NCI-H1105 treated with DMSO at 0.1 percent for 48 hours (cell line): ENCODE data around the gene GAS7.

Experiments
- DNase-seq: peaks from one replicate; lab custom pipeline; 2025; lab: John Stamatoyannopoulos, UW

The GAS7 gene

GRCh38 chr17:10198509-10199249, at the start of gene GAS7:
TSS of gene GAS7 (minus strand) at chr17:10198606.
- no peak for DNase-seq

DNA sequence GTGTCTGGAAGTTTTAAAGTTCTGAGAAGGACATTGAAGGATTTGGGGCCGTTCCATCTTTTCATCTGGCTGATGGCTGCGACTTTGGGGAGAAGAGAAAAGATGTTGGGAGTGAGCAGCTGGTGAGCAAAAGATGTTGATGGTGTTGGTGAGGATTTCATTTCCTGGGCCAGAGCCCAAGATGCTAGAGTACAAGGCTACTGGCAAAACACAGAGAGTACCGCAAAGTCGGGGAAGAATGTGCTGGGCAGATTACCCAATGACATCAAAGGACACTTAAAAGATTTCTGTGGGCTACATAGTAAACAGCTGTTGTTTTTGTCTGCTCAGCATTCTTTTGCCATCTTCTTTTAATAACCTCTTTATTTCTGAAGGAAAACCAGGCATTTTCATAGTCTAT, 49.4 kb upstream of the GAS7 start:
- DNase-seq: no peak

DNA sequence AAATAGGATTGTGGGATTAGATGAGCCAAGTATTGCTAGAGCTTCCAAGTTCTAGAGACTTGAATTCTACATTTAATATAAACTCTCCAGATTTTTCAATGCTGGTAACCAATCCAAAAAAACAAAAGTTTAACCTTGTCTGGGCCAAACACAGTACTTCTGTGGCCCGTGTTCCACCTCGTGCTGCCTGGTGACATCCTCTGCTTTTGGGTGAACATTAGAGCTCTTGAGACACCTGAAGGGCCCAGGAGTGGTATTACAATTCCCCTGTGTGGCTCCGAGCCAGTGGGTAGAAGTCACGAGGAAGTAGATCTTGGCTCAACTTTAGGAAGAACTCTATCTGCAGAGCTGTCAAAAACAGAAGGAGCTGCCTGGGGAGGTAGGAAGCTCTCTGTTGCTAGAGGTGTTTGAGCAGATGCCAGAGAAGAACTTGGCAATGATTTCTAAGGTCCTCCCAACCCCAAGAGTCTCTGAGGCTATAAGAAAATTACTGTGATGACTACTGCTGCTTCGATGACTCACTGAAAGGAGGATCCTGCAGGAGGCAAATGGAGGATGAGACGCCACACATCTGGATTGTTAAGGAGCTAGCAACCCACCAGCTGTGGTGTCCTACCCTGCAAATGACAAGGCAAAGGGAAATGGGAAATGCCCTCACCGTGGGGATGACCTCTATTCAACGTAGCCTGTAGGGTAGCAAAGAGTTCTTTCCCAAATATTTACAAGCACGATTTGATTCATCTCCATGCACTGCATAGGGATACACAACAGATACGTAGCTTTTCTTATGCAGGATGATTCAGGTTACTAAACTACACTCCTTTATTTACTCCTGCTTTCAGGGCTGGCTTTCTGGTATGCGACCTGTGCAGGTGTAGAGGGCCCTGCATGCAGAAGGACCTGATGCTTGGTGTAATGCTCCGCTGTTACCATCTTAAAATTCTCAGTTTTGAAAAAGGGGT, 45.8 kb upstream of the GAS7 start:
- DNase-seq: no peak

DNA sequence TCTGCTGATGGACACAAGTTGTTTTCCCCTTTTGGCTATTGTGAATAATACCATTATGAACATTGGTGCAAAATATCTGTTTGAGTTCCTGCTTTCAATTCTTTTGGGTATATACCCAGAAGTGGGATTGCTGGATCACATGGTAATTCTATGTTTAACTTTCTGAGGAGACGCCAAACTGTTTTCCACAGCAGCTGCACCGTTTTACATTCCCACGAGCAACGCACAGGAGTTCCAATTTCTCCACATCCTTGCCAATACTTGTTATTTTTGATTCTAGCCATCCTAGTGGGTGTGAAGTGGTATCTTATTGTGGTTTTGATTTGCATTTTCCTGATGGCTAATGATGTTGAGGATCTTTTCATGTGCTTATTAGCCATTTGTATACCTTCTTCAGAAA, 43.4 kb upstream of the GAS7 start:
- no peak for DNase-seq

DNA sequence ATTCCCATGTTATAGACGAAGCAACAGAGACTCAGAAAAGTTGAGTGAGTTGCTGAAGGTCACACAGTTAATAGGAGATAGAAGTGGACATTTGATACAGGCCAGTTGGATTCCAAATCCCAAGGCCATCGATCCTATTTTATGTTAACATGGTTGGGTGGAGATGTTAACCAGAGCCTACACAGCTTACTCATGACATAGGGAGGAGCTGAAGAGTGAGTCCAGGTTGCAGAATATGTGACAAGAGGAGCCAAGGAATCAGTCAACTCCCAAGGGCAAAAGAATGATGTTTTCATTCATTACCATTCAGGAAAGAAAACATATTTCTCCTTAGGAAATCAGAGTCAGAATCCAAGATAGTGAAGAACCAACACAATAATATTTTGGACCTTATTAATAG, 40.3 kb upstream of the GAS7 start:
- DNase-seq: no peak

GRCh38 chr17:10234033-10234432, 35.6 kb upstream of the GAS7 start:
- no peak for DNase-seq

DNA sequence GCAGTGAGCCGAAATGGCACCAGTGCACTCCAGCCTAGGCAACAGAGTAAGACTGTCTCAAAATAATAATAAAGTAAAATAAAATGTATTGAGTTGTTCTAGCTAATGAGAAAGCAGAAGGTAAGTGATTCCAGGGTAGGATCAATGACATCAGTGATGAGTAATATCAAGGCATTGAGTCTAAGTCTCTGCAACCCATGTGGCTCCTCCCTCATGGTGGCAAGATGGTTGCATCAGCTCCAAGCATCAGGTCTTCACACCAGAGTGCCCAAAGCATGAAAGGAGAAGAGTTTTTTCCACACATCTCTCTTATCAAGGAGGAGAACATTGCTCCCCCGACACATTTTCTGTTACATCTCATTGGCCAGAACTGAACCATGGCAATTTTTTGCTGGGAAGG, 34.8 kb upstream of the GAS7 start:
- no peak for DNase-seq

GRCh38 chr17:10229181-10229580, 30.8 kb upstream of the GAS7 start:
- DNase-seq: no peak

GRCh38 chr17:10226930-10227695, 28.7 kb upstream of the GAS7 start:
- peak; percentile 4 for DNase-seq

- no peak for DNase-seq
These were observed 26.3 kb upstream of the GAS7 start for GRCh38 chr17:10224582-10225195.

DNA sequence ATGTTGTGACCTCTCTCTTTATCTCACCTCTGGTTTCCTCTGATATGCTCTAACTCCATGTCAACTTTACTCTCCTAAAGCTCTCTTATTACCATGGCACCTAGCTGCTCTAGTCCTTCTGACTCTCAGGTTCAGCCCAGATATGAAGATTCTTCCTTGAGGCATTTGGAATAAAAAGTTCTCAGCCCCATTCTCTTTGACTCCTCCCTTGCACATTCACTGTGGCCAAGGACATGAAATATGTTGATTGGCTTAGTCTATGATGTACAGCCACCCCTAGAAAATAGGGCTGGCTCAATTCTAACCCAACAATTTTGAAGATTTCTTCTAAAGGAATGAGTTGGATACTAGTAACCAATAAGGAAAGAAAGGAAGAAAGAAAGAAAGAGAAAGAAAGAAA, 20.8 kb upstream of the GAS7 start:
- DNase-seq: no peak

GRCh38 chr17:10217916-10218315, 19.5 kb upstream of the GAS7 start:
- DNase-seq: no peak

- DNase-seq: no peak
These were observed 18.0 kb upstream of the GAS7 start for GRCh38 chr17:10216213-10216938.

- no peak for DNase-seq
These were observed 16.9 kb upstream of the GAS7 start for GRCh38 chr17:10215286-10215685.

GRCh38 chr17:10211666-10212065, 13.3 kb upstream of the GAS7 start:
- DNase-seq: no peak

- no peak for DNase-seq
These were observed 11.8 kb upstream of the GAS7 start for GRCh38 chr17:10210151-10210574.

DNA sequence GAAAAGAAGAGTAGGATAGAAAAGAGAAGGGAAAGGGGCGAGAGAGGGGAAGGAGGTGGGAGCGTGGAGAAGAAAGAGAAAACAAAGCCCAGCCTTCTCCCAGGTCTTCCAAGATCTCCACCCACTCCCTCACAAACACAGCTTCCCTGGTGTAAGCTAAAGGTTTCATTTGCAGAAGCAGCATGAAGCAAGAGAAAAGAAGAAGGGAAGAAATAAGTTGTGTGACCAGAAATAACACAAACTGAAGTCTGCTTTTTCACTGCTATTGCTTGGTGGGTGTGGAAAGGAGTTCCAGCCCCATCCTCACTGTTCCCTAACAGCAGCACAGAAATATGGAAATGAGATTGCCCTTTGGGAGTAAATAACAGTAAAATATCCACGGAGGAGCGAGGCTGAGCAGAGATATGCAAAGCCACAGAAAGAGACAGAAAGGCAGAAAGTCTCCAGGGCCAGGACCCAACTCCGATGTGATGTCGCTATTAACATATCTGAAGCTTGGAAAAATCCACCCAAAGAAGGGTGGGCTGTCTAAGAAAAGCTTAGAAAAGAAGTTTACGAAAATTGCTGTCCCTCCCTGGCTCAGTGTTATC, 10.3 kb upstream of the GAS7 start:
- no peak for DNase-seq

DNA sequence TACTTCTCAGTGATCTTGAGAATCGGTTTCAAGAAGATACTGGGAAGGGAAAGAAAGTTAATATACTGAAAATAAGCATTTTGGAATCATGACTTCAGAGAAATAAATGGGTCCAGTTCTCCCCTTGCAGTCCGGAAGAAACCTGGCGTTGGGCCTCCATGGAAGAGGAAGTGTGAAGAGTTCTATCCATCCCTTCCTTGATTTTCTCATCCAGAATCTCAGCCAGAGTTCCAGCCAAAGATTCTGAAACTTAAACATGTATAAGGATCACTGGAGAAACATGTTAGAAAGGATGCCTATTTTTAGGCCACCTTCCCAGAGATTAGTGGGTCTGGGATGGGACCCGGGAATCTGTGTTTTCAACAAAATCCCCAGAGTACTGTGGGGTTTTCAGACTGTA, 8.7 kb upstream of the GAS7 start:
- DNase-seq: no peak

- DNase-seq: no peak
These were observed 7.3 kb upstream of the GAS7 start for GRCh38 chr17:10205549-10206185.

DNA sequence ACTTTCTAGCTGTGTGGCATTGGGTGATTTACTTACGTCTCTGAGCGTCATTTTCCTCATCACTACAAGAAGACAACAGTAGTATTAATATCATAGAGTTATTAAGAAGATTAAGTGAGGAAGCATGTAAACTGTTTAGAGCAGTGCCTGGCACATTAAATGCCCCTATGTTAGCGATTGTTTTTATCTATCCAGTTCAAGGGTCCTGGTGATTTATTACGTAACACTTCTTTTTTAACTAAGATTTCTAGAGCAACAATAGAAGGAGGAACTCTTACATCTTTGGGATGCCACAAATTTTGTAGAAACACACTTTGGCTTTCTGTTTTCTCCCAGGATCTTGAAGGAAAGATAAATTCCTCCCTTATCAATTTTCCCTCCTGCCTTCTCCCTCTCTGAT, 3.3 kb upstream of the GAS7 start:
- no peak for DNase-seq
